MM.1S (cell line): Measurements from ENCODE around the gene ZFAND6.

Experiments
- DNase-seq: peaks from one replicate; pipeline ENCODE4 v3.0.0-alpha.2; 2015
- H2AFZ ChIP-seq: fragments of 300-600 bp; sonication (generic); 2 replicates; pipeline ENCODE4 v1.6.0; 2016; ENCODE audit warnings: antibody characterized with exemption, low read length
- H3F3A ChIP-seq: fragments of 300-600 bp; sonication (generic); 2 replicates; pipeline ENCODE4 v1.6.1; 2016; ENCODE audit warnings: mild to moderate bottlenecking, antibody characterized with exemption, low read length, moderate library complexity, mixed read lengths; ENCODE audit not compliant: insufficient read depth
- H3K27ac ChIP-seq: fragments of 300-600 bp; sonication (generic); 2 replicates; pipeline ENCODE4 v1.5.1; 2016; ENCODE audit warnings: mild to moderate bottlenecking, low read length
- H3K27me3 ChIP-seq: fragments of 300-600 bp; sonication (generic); replicated peaks from 2 replicates; pipeline ENCODE4 v1.6.0; 2016; ENCODE audit warnings: low read length; ENCODE audit not compliant: insufficient read depth
- H3K36me3 ChIP-seq: fragments of 300-600 bp; sonication (generic); replicated peaks from 2 replicates; pipeline ENCODE4 v1.6.1; 2016; ENCODE audit warnings: mild to moderate bottlenecking, low read length, mixed read lengths; ENCODE audit not compliant: insufficient read depth
- H3K4me1 ChIP-seq: fragments of 300-600 bp; sonication (generic); 2 replicates; pipeline ENCODE4 v1.6.1; 2016; ENCODE audit warnings: low read length, mixed read lengths
- H3K4me2 ChIP-seq: fragments of 300-600 bp; sonication (generic); 2 replicates; pipeline ENCODE4 v1.6.0; 2016; ENCODE audit warnings: low read depth, low read length
- H3K4me3 ChIP-seq: fragments of 300-600 bp; sonication (generic); 2 replicates; pipeline ENCODE4 v1.5.1; 2016; ENCODE audit warnings: low read length, mixed read lengths
- H3K79me2 ChIP-seq: fragments of 300-600 bp; sonication (generic); 2 replicates; pipeline ENCODE4 v1.6.1; 2016; ENCODE audit warnings: mixed run types, low read length, mixed read lengths
- H3K9ac ChIP-seq: fragments of 300-600 bp; sonication (generic); 2 replicates; pipeline ENCODE4 v1.6.1; 2016; ENCODE audit warnings: low read length, mixed read lengths
- H3K9me2 ChIP-seq: fragments of 300-600 bp; sonication (generic); replicated peaks from 2 replicates; pipeline ENCODE4 v1.6.1; 2016; ENCODE audit warnings: mild to moderate bottlenecking, low read length, mixed read lengths; ENCODE audit not compliant: insufficient read depth
- H3K9me3 ChIP-seq: fragments of 300-600 bp; sonication (generic); replicated peaks from 2 replicates; pipeline ENCODE4 v1.6.1; 2016; ENCODE audit warnings: mild to moderate bottlenecking, low read length, mixed read lengths; ENCODE audit not compliant: insufficient read depth
- H4K20me1 ChIP-seq: fragments of 300-600 bp; sonication (generic); 2 replicates; pipeline ENCODE4 v1.6.1; 2016; ENCODE audit warnings: mild to moderate bottlenecking, low read length, moderate library complexity, mixed read lengths; ENCODE audit not compliant: insufficient read depth
- CTCF ChIP-seq: fragments of 300-600 bp; sonication (generic); IDR thresholded peaks from 2 replicates; pipeline ENCODE4 v1.5.1; 2016; ENCODE audit warnings: antibody characterized with exemption, low read length, mixed read lengths
- EZH2 ChIP-seq: fragments of 300-600 bp; sonication (generic); optimal IDR thresholded peaks from 2 replicates; pipeline ENCODE3; 2017; ENCODE audit warnings: low read depth, mild to moderate bottlenecking, antibody characterized with exemption, low read length, mixed read lengths
- EZH2phosphoT487 ChIP-seq: fragments of 300-600 bp; sonication (generic); IDR thresholded peaks from 2 replicates; pipeline ENCODE4 v1.6.1; 2018; ENCODE audit warnings: antibody characterized with exemption, low read length

Gene ZFAND6

GRCh38 chr15:80186066-80186465 is 126.6 kb downstream of the ZFAND6 start:
- no peak overlapping the region for H3K9ac ChIP-seq
- no peak overlapping the region for H3K27ac ChIP-seq
- H3K4me2 ChIP-seq, result no peak overlapping the region
- no peaks in the 10 kb centered on the region for H4K20me1 ChIP-seq
- no peaks in the 10 kb centered on the region for H3F3A ChIP-seq
- peaks cover 2% of the 10 kb centered on the region; the same call in 1 of the 2 replicates for H3K36me3 ChIP-seq
- H3K9me3 ChIP-seq, result no peaks in the 10 kb centered on the region
- H2AFZ ChIP-seq, result no peak overlapping the region
- H3K4me3 ChIP-seq, result no peak overlapping the region
- no peak for TF ChIP-seq CTCF
- TF ChIP-seq EZH2phosphoT487, result no peak
- no peak for TF ChIP-seq EZH2
- no peaks in the 10 kb centered on the region for H3K4me1 ChIP-seq
- no peaks in the 10 kb centered on the region for H3K27me3 ChIP-seq
- H3K9me2 ChIP-seq, result no peaks in the 10 kb centered on the region
- DNase-seq, result no peak
- no peaks in the 10 kb centered on the region for H3K79me2 ChIP-seq

GRCh38 chr15:80186597-80186996 is 127.1 kb downstream of the ZFAND6 start:
- no peaks in the 10 kb centered on the region for H3K27me3 ChIP-seq
- H3K27ac ChIP-seq, result no peak overlapping the region
- TF ChIP-seq EZH2phosphoT487 (no peak), EZH2 (no peak), CTCF (no peak)
- H3K4me2 ChIP-seq, result no peak overlapping the region
- H3K4me1 ChIP-seq, result no peaks in the 10 kb centered on the region
- H3K4me3 ChIP-seq, result no peak overlapping the region
- H3F3A ChIP-seq, result no peaks in the 10 kb centered on the region
- H2AFZ ChIP-seq, result no peak overlapping the region
- no peaks in the 10 kb centered on the region for H3K36me3 ChIP-seq
- no peaks in the 10 kb centered on the region for H3K9me3 ChIP-seq
- no peaks in the 10 kb centered on the region for H4K20me1 ChIP-seq
- no peaks in the 10 kb centered on the region for H3K79me2 ChIP-seq
- H3K9me2 ChIP-seq, result no peaks in the 10 kb centered on the region
- no peak for DNase-seq
- H3K9ac ChIP-seq, result no peak overlapping the region
